Measurements from ENCODE around the gene RASEF.

GRCh38 chr9:82970359-82970758, 92.6 kb downstream of the RASEF start:
- TF ChIP-seq CTCF (IDR thresholded peaks at IDR 0.05): no peak
- TF ChIP-seq POLR2A (IDR thresholded peaks at IDR 0.05): no peak

All from uterus (tissue), 2 donors.